A673 (cell line): ENCODE measurements around the gene NUDT5. TPM values are rescaled to one million over a fixed set of nuclear protein-coding genes. Genes with fewer than 3 reads are reported as not detected.

Experiments
- BruUV-seq: library from RNA; stranded (reverse); fragments of 400-500 nt; replicated peaks from 2 replicates; lab custom pipeline; 2021; lab: Mats Ljungman, UMichigan
- CTCF ChIA-PET: fragments of 300-600 bp; sonication (Branson Sonifier 250); formaldehyde crosslinking; loops from one replicate; lab custom pipeline; 2022; ENCODE audit warnings: antibody characterized with exemption; lab: Charles Lee
- POLR2A ChIA-PET: fragments of 300-600 bp; sonication (Branson Sonifier 250); formaldehyde crosslinking; loops from one replicate; lab custom pipeline; 2022; ENCODE audit warnings: antibody characterized with exemption; ENCODE audit not compliant: low non-redundant PET; lab: Charles Lee
- DNase-seq: peaks from one replicate; pipeline ENCODE4 v3.0.0-alpha.2; 2015; ENCODE audit warnings: low spot score
- H3K27ac ChIP-seq: fragments of 200-600 bp; sonication (generic); 2 replicates; pipeline ENCODE4 v1.5.1; 2016; ENCODE audit warnings: mixed run types, low read depth, mild to moderate bottlenecking, mixed read lengths, antibody characterized with exemption, low read length; ENCODE audit not compliant: poor library complexity, severe bottlenecking
- H3K27me3 ChIP-seq: fragments of 200-600 bp; sonication (generic); replicated peaks from 2 replicates; pipeline ENCODE4 v1.6.1; 2017; ENCODE audit warnings: mixed run types, low read depth, mild to moderate bottlenecking, mixed read lengths, antibody characterized with exemption, low read length; ENCODE audit not compliant: insufficient read depth, poor library complexity
- H3K36me3 ChIP-seq: fragments of 200-600 bp; sonication (generic); 2 replicates; pipeline ENCODE4 v1.6.1; 2016; ENCODE audit warnings: mixed run types, mild to moderate bottlenecking, mixed read lengths, antibody characterized with exemption, low read length; ENCODE audit not compliant: insufficient read depth, poor library complexity, severe bottlenecking
- H3K4me1 ChIP-seq: fragments of 200-600 bp; sonication (generic); 2 replicates; pipeline ENCODE4 v1.6.1; 2017; ENCODE audit warnings: mixed run types, mild to moderate bottlenecking, mixed read lengths, antibody characterized with exemption, low read length; ENCODE audit not compliant: insufficient read depth, poor library complexity, severe bottlenecking
- H3K4me3 ChIP-seq: fragments of 200-600 bp; sonication (generic); 2 replicates; pipeline ENCODE4 v1.5.1; 2016; ENCODE audit warnings: low read depth, mixed run types, mild to moderate bottlenecking, mixed read lengths, low read length; ENCODE audit not compliant: poor library complexity, severe bottlenecking
- H3K9me3 ChIP-seq: fragments of 200-600 bp; sonication (generic); 2 replicates; pipeline ENCODE4 v1.6.1; 2016; ENCODE audit warnings: mixed run types, low read depth, mild to moderate bottlenecking, mixed read lengths, antibody characterized with exemption, low read length; ENCODE audit not compliant: poor library complexity, severe bottlenecking
- CTCF ChIP-seq: fragments of 300-800, 200-600 bp; sonication (generic); conservative IDR thresholded peaks from 2 replicates; pipeline ENCODE4 v1.5.1; 2017; ENCODE audit warnings: low read depth, mild to moderate bottlenecking, antibody characterized with exemption, low read length, moderate library complexity, mixed read lengths
- EZH2 ChIP-seq: fragments of 200-600 bp; sonication (generic); IDR thresholded peaks from 2 replicates; pipeline ENCODE4 v1.6.1; 2017; ENCODE audit warnings: borderline replicate concordance, low read depth, mild to moderate bottlenecking, mixed read lengths, antibody characterized with exemption, low read length; ENCODE audit not compliant: poor library complexity, severe bottlenecking
- intact Hi-C: fragments of 100-400 bp; cut with micrococcal nuclease; formaldehyde crosslinking; loops from one replicate; pipeline ENCODE4 v1.10.0; 2022; ENCODE audit not compliant: unreplicated experiment
- total RNA-seq: library from RNA; stranded (reverse); gene quantifications from 2 replicates; pipeline ENCODE4 v1.2.3, GENCODE V29; 2021

NUDT5 gene
- total RNA-seq, 1 experiment from 2014 or later: 137 TPM

GRCh38 chr10:12214763-12215218, 19.1 kb upstream of the NUDT5 start:
- Histone ChIP-seq H3K36me3 (peaks cover 53% of the 10 kb centered on the region), H3K4me3 (peak overlapping the region; percentile 16), H3K27me3 (no peaks in the 10 kb centered on the region), H3K4me1 (peaks cover 54% of the 10 kb centered on the region), H3K27ac (peak overlapping the region; percentile 80), H3K9me3 (no peaks in the 10 kb centered on the region)
- POLR2A ChIA-PET: no interaction called here
- no TSS peak for BruUV-seq
- CTCF ChIA-PET: interaction anchor here (0.7 to 2.2 kb wide), 3 partner anchors 32 to 492 kb away, joined by 3 to 6 read pairs (median 3); no protein-coding TSS in a partner anchor
- peak; percentile 82 for DNase-seq
- intact Hi-C loops: no loop called here
- no peak for TF ChIP-seq EZH2
- TF ChIP-seq CTCF: peak; percentile 90

- no peaks in the 10 kb centered on the region for H3K9me3 ChIP-seq
- BruUV-seq: no TSS peak
- ChIA-PET CTCF (interaction anchor here (0.7 to 2.2 kb wide), 3 partner anchors 32 to 493 kb away, joined by 3 to 6 read pairs (median 3); no protein-coding TSS in a partner anchor), POLR2A (no interaction called here)
- H3K36me3 ChIP-seq: peaks cover 55% of the 10 kb centered on the region
- peak; percentile 40 for DNase-seq
- peak overlapping the region; percentile 16 for H3K4me3 ChIP-seq
- TF ChIP-seq EZH2 (no peak), CTCF (no peak)
- H3K27me3 ChIP-seq: no peaks in the 10 kb centered on the region
- peaks cover 47% of the 10 kb centered on the region for H3K4me1 ChIP-seq
- intact Hi-C loops: no loop called here
- H3K27ac ChIP-seq: peak overlapping the region; percentile 80
Measured at GRCh38 chr10:12214093-12214492, 18.4 kb upstream of the NUDT5 start.

GRCh38 chr10:12213621-12214020, 17.9 kb upstream of the NUDT5 start:
- ChIA-PET CTCF (no interaction called here), POLR2A (no interaction called here)
- no peak for DNase-seq
- Histone ChIP-seq H3K4me1 (peaks cover 47% of the 10 kb centered on the region), H3K27me3 (no peaks in the 10 kb centered on the region), H3K27ac (peak overlapping the region; percentile 80), H3K4me3 (no peak overlapping the region), H3K9me3 (no peaks in the 10 kb centered on the region), H3K36me3 (peaks cover 55% of the 10 kb centered on the region)
- BruUV-seq: no TSS peak
- TF ChIP-seq EZH2: no peak
- TF ChIP-seq CTCF: no peak
- intact Hi-C loops: no loop called here
